ENCODE measurements around the gene MIS18A. TPM values are rescaled to one million over a fixed set of nuclear protein-coding genes. Genes with fewer than 3 reads are reported as not detected.

The MIS18A gene
- total and polyA plus RNA-seq, 9 donors = 4.5 to 13.2 (median 9.8) TPM

GRCh38 chr21:32249511-32250280, 29.2 kb downstream of the MIS18A start:
- no peak for TF ChIP-seq CTCF (IDR thresholded peaks at IDR 0.05)
- no peak for TF ChIP-seq POLR2A (IDR thresholded peaks at IDR 0.05)
- TF ChIP-seq EP300 (IDR thresholded peaks at IDR 0.05) = no peak
- Histone ChIP-seq H3K9me3 (no peaks in the 10 kb centered on the region), H3K27ac (no peak overlapping the region), H3K36me3 (no peaks in the 10 kb centered on the region), H3K27me3 (no peaks in the 10 kb centered on the region), H3K4me1 (ENCODE audit: insufficient read depth) (peaks cover 4% of the 10 kb centered on the region), H3K4me3 (no peak overlapping the region)
- DNase-seq = no peak
- WGBS, 3 donors = 69 to 73% (median 70%) methylated on average over 15 of the region's 15 CpGs
- intact Hi-C loops (cut with DNase I) = loop anchor here in 1 of 4 donors (10.0 kb wide), 1 partner anchor 385 kb away; no protein-coding TSS in a partner anchor

- intact Hi-C loops (cut with DNase I) = no loop called here
- Histone ChIP-seq H3K9me3 (no peaks in the 10 kb centered on the region), H3K4me1 (ENCODE audit: insufficient read depth) (peaks cover 4% of the 10 kb centered on the region), H3K36me3 (no peaks in the 10 kb centered on the region), H3K27me3 (no peaks in the 10 kb centered on the region), H3K4me3 (no peak overlapping the region), H3K27ac (no peak overlapping the region)
- WGBS, 3 donors = 52 to 59% (median 56%) methylated on average over 14 of the region's 14 CpGs
- DNase-seq = no peak
- TF ChIP-seq EP300 (IDR thresholded peaks at IDR 0.05) (no peak), CTCF (IDR thresholded peaks at IDR 0.05) (no peak), POLR2A (IDR thresholded peaks at IDR 0.05) (no peak)
Observed at GRCh38 chr21:32248571-32249461, 30.0 kb downstream of the MIS18A start.

GRCh38 chr21:32246571-32247140, 32.2 kb downstream of the MIS18A start:
- no peak for DNase-seq
- H3K4me1 ChIP-seq (ENCODE audit: insufficient read depth) = peaks cover 1% of the 10 kb centered on the region
- H3K36me3 ChIP-seq = no peaks in the 10 kb centered on the region
- WGBS, 3 donors = 74 to 91% (median 82%) methylated on average over 9 of the region's 9 CpGs
- no peak overlapping the region for H3K27ac ChIP-seq
- no peak for TF ChIP-seq CTCF (IDR thresholded peaks at IDR 0.05)
- no peak for TF ChIP-seq EP300 (IDR thresholded peaks at IDR 0.05)
- no peak for TF ChIP-seq POLR2A (IDR thresholded peaks at IDR 0.05)
- intact Hi-C loops (cut with DNase I) = no loop called here
- H3K4me3 ChIP-seq = no peak overlapping the region
- no peaks in the 10 kb centered on the region for H3K27me3 ChIP-seq
- no peaks in the 10 kb centered on the region for H3K9me3 ChIP-seq

GRCh38 chr21:32245971-32246370, 32.9 kb downstream of the MIS18A start:
- no peak for TF ChIP-seq CTCF (IDR thresholded peaks at IDR 0.05)
- DNase-seq = no peak
- H3K27me3 ChIP-seq = no peaks in the 10 kb centered on the region
- no peak overlapping the region for H3K4me3 ChIP-seq
- 92 to 95% (median 93%) methylated on average over 8 of the region's 8 CpGs for WGBS, 3 donors
- H3K36me3 ChIP-seq = no peaks in the 10 kb centered on the region
- peaks cover 1% of the 10 kb centered on the region for H3K4me1 ChIP-seq (ENCODE audit: insufficient read depth)
- intact Hi-C loops (cut with DNase I) = no loop called here
- H3K9me3 ChIP-seq = no peaks in the 10 kb centered on the region
- H3K27ac ChIP-seq = no peak overlapping the region
